ENCODE measurements around the gene AKNA. TPM values are rescaled to one million over a fixed set of nuclear protein-coding genes. Genes with fewer than 3 reads are reported as not detected.

AKNA gene
- total and polyA plus RNA-seq, 2 donors (not counting 1 experiment from before 2014, with no cell fraction given): 178 to 407 TPM

- H4K20me1 ChIP-seq (ENCODE audit: control insufficient read depth, insufficient read depth, low read length, poor library complexity, severe bottlenecking): no peaks in the 10 kb centered on the region
- H2AFZ ChIP-seq (ENCODE audit: insufficient read depth, low read depth, low read length, poor library complexity, severe bottlenecking): no peak overlapping the region
- no peak overlapping the region for H3K4me2 ChIP-seq (replicated peaks; ENCODE audit: low read depth, low read length, poor library complexity, severe bottlenecking)
- peaks cover 0 to 3% (median 0%) of the 10 kb centered on the region in 4 experiments for H3K27me3 ChIP-seq (replicated peaks in 1 of 4; ENCODE audit: control extremely low read depth in 1 of 4, control insufficient read depth in 3 of 4, insufficient read depth in 4 of 4, low read length in 3 of 4)
- DNase-seq (no peak), ATAC-seq (ENCODE audit: low read depth) (no peak)
- H3K4me3 ChIP-seq (ENCODE audit: control extremely low read depth in 1 of 5, extremely low read depth in 1 of 5, insufficient read depth in 1 of 5, low read depth in 2 of 5, low read length in 4 of 5): no peak overlapping the region
- H3K27me3 Mint-ChIP-seq: peaks cover 7% of the 10 kb centered on the region
- H3K27ac Mint-ChIP-seq: no peak overlapping the region
- no peak overlapping the region for H3K9ac ChIP-seq (ENCODE audit: low read length)
- no peaks in the 10 kb centered on the region for H3K9me3 ChIP-seq (ENCODE audit: control extremely low read depth in 1 of 3, control insufficient read depth in 2 of 3, insufficient read depth in 1 of 3, low read length in 2 of 3)
- no peaks in the 10 kb centered on the region for H3K4me1 ChIP-seq (ENCODE audit: control insufficient read depth in 2 of 2, insufficient read depth in 2 of 2, low read length in 2 of 2)
- intact Hi-C loops (cut with micrococcal nuclease): no loop called here
- H3K36me3 ChIP-seq (replicated peaks in 1 of 2; ENCODE audit: control extremely low read depth in 1 of 2, control insufficient read depth in 1 of 2, extremely low read depth in 1 of 2, insufficient read depth in 2 of 2, low read length in 1 of 2): no peaks in the 10 kb centered on the region
- peaks cover 2% of the 10 kb centered on the region for H3K4me1 Mint-ChIP-seq
- 85% methylated on average over 6 of the region's 6 CpGs for WGBS (ENCODE audit: insufficient coverage)
- H3K9me3 Mint-ChIP-seq (ENCODE audit: insufficient read depth): no peaks in the 10 kb centered on the region
- no peak overlapping the region for H3K4me3 Mint-ChIP-seq
- POLR2A ChIA-PET: no interaction called here
- no peaks in the 10 kb centered on the region for H3K79me2 ChIP-seq (ENCODE audit: control insufficient read depth, insufficient read depth, low read length)
- no peak for TF ChIP-seq EZH2 (IDR thresholded peaks at IDR 0.05; ENCODE audit: borderline replicate concordance, insufficient read depth, low read depth, low read length, poor library complexity, severe bottlenecking)
- TF ChIP-seq CTCF (IDR thresholded peaks at IDR 0.05): no peak
- CTCF ChIA-PET: interaction anchor here (0.9 to 9.8 kb wide), 4 partner anchors 24 to 225 kb away, joined by 3 to 184 read pairs (median 6); partner anchors contain the start of genes TEX53 and WHRN
- H3K27ac ChIP-seq (ENCODE audit: low read length in 2 of 2): no peak overlapping the region
Measured at GRCh38 chr9:114429488-114429887, 41.7 kb upstream of the AKNA start.

- intact Hi-C loops (cut with micrococcal nuclease): no loop called here
- Histone ChIP-seq H3K9me3 (ENCODE audit: control extremely low read depth in 1 of 3, control insufficient read depth in 2 of 3, insufficient read depth in 1 of 3, low read length in 2 of 3) (no peaks in the 10 kb centered on the region), H4K20me1 (ENCODE audit: control insufficient read depth, insufficient read depth, low read length, poor library complexity, severe bottlenecking) (no peaks in the 10 kb centered on the region), H3K27me3 (replicated peaks in 1 of 4; ENCODE audit: control extremely low read depth in 1 of 4, control insufficient read depth in 3 of 4, insufficient read depth in 4 of 4, low read length in 3 of 4) (peaks cover 0 to 3% (median 0%) of the 10 kb centered on the region in 4 experiments), H3K9ac (ENCODE audit: low read length) (no peak overlapping the region), H3K4me2 (replicated peaks; ENCODE audit: low read depth, low read length, poor library complexity, severe bottlenecking) (no peak overlapping the region), H3K79me2 (ENCODE audit: control insufficient read depth, insufficient read depth, low read length) (no peaks in the 10 kb centered on the region), H3K4me1 (ENCODE audit: control insufficient read depth in 2 of 2, insufficient read depth in 2 of 2, low read length in 2 of 2) (no peaks in the 10 kb centered on the region), H3K4me3 (ENCODE audit: control extremely low read depth in 1 of 5, extremely low read depth in 1 of 5, insufficient read depth in 1 of 5, low read depth in 2 of 5, low read length in 4 of 5) (no peak overlapping the region), H3K36me3 (replicated peaks in 1 of 2; ENCODE audit: control extremely low read depth in 1 of 2, control insufficient read depth in 1 of 2, extremely low read depth in 1 of 2, insufficient read depth in 2 of 2, low read length in 1 of 2) (no peaks in the 10 kb centered on the region), H3K27ac (ENCODE audit: low read length in 2 of 2) (no peak overlapping the region), H2AFZ (ENCODE audit: insufficient read depth, low read depth, low read length, poor library complexity, severe bottlenecking) (no peak overlapping the region)
- CTCF ChIA-PET: interaction anchor here (1.1 to 9.8 kb wide), 3 partner anchors 78 to 226 kb away, joined by 3 to 184 read pairs (median 7); partner anchors contain the start of genes TEX53 and WHRN
- DNase-seq (no peak), ATAC-seq (ENCODE audit: low read depth) (no peak)
- Mint-ChIP-seq H3K27me3 (peaks cover 7% of the 10 kb centered on the region), H3K27ac (no peak overlapping the region), H3K4me1 (no peaks in the 10 kb centered on the region), H3K4me3 (no peak overlapping the region), H3K9me3 (ENCODE audit: insufficient read depth) (no peaks in the 10 kb centered on the region)
- TF ChIP-seq CTCF (IDR thresholded peaks at IDR 0.05) (no peak), EZH2 (IDR thresholded peaks at IDR 0.05; ENCODE audit: borderline replicate concordance, insufficient read depth, low read depth, low read length, poor library complexity, severe bottlenecking) (no peak)
- WGBS (ENCODE audit: insufficient coverage): 97% methylated on average over 8 of the region's 8 CpGs
- POLR2A ChIA-PET: no interaction called here
Measured at GRCh38 chr9:114428466-114428865, 40.7 kb upstream of the AKNA start.
